ENCODE measurements around the gene TSC2. TPM values are rescaled to one million over a fixed set of nuclear protein-coding genes. Genes with fewer than 3 reads are reported as not detected.

Gene TSC2
- total and polyA plus RNA-seq, 3 experiments from 2014 or later = 46.4 to 86.3 (median 79.3) TPM

- H3K9me3 ChIP-seq (ENCODE audit: low read length) = no peaks in the 10 kb centered on the region
- ChIA-PET POLR2A (no interaction called here), CTCF (interaction anchor here (0.9 kb wide), 1 partner anchor 615 kb away, joined by 3 read pairs; no protein-coding TSS in a partner anchor)
- no peak for DNase-seq
- H3K27ac ChIP-seq (ENCODE audit: low read depth, low read length) = no peak overlapping the region
- H3K4me3 Mint-ChIP-seq = no peak overlapping the region
- peaks cover 0 to 70% (median 2%) of the 10 kb centered on the region in 3 donors for H3K36me3 Mint-ChIP-seq
- no peak overlapping the region for H3K27ac Mint-ChIP-seq
- H3K9me3 Mint-ChIP-seq = no peaks in the 10 kb centered on the region
- H3K27me3 ChIP-seq (ENCODE audit: insufficient read depth, low read length, poor library complexity, severe bottlenecking) = no peaks in the 10 kb centered on the region
- H3K4me1 Mint-ChIP-seq = peaks cover 0 to 3% (median 0%) of the 10 kb centered on the region in 3 donors
- no peaks in the 10 kb centered on the region for H3K4me1 ChIP-seq (ENCODE audit: insufficient read depth, low read length)
- H3K27me3 Mint-ChIP-seq = no peaks in the 10 kb centered on the region
- H3K36me3 ChIP-seq (ENCODE audit: insufficient read depth, low read length) = no peaks in the 10 kb centered on the region
- no peak overlapping the region for H3K4me3 ChIP-seq (ENCODE audit: low read length)
These were observed 37.9 kb downstream of the TSC2 start for GRCh38 chr16:2085669-2086068.

- Histone ChIP-seq H3K27me3 (ENCODE audit: insufficient read depth, low read length, poor library complexity, severe bottlenecking) (no peaks in the 10 kb centered on the region), H3K4me3 (ENCODE audit: low read length) (no peak overlapping the region), H3K27ac (ENCODE audit: low read depth, low read length) (no peak overlapping the region), H3K9me3 (ENCODE audit: low read length) (no peaks in the 10 kb centered on the region), H3K4me1 (ENCODE audit: insufficient read depth, low read length) (no peaks in the 10 kb centered on the region), H3K36me3 (ENCODE audit: insufficient read depth, low read length) (no peaks in the 10 kb centered on the region)
- Mint-ChIP-seq H3K36me3 (peaks cover 0 to 66% (median 2%) of the 10 kb centered on the region in 3 donors), H3K9me3 (no peaks in the 10 kb centered on the region), H3K27ac (no peak overlapping the region), H3K27me3 (no peaks in the 10 kb centered on the region), H3K4me1 (peaks cover 0 to 3% (median 0%) of the 10 kb centered on the region in 3 donors), H3K4me3 (no peak overlapping the region)
- DNase-seq = no peak
- ChIA-PET CTCF (interaction anchor here (0.9 kb wide), 1 partner anchor 615 kb away, joined by 3 read pairs; no protein-coding TSS in a partner anchor), POLR2A (no interaction called here)
These were observed 38.4 kb downstream of the TSC2 start for GRCh38 chr16:2086106-2086742.

- Histone ChIP-seq H3K4me3 (ENCODE audit: low read length) (no peak overlapping the region), H3K27me3 (ENCODE audit: insufficient read depth, low read length, poor library complexity, severe bottlenecking) (no peaks in the 10 kb centered on the region), H3K27ac (ENCODE audit: low read depth, low read length) (no peak overlapping the region), H3K36me3 (ENCODE audit: insufficient read depth, low read length) (no peaks in the 10 kb centered on the region), H3K9me3 (ENCODE audit: low read length) (no peaks in the 10 kb centered on the region), H3K4me1 (ENCODE audit: insufficient read depth, low read length) (no peaks in the 10 kb centered on the region)
- CTCF ChIA-PET = no interaction called here
- Mint-ChIP-seq H3K9me3 (no peaks in the 10 kb centered on the region), H3K4me3 (no peak overlapping the region), H3K27ac (peak overlapping the region in 1 of 8 donors; percentile 35), H3K27me3 (no peaks in the 10 kb centered on the region), H3K4me1 (peaks cover 0 to 3% (median 0%) of the 10 kb centered on the region in 3 donors), H3K36me3 (peaks cover 0 to 64% (median 2%) of the 10 kb centered on the region in 3 donors)
- POLR2A ChIA-PET = no interaction called here
- no peak for DNase-seq
These were observed 39.3 kb downstream of the TSC2 start for GRCh38 chr16:2086812-2087747.

- peaks cover 0 to 2% (median 0%) of the 10 kb centered on the region in 3 donors for H3K4me1 Mint-ChIP-seq
- Histone ChIP-seq H3K9me3 (ENCODE audit: low read length) (no peaks in the 10 kb centered on the region), H3K4me3 (ENCODE audit: low read length) (no peak overlapping the region), H3K27me3 (ENCODE audit: insufficient read depth, low read length, poor library complexity, severe bottlenecking) (no peaks in the 10 kb centered on the region), H3K36me3 (ENCODE audit: insufficient read depth, low read length) (no peaks in the 10 kb centered on the region), H3K4me1 (ENCODE audit: insufficient read depth, low read length) (no peaks in the 10 kb centered on the region), H3K27ac (ENCODE audit: low read depth, low read length) (no peak overlapping the region)
- peak overlapping the region in 2 of 8 donors; percentile 35 to 46 for H3K27ac Mint-ChIP-seq
- H3K9me3 Mint-ChIP-seq = no peaks in the 10 kb centered on the region
- no peak for DNase-seq
- H3K4me3 Mint-ChIP-seq = no peak overlapping the region
- peaks cover 0 to 65% (median 2%) of the 10 kb centered on the region in 3 donors for H3K36me3 Mint-ChIP-seq
- POLR2A ChIA-PET = no interaction called here
- H3K27me3 Mint-ChIP-seq = no peaks in the 10 kb centered on the region
- CTCF ChIA-PET = no interaction called here
These were observed 40.2 kb downstream of the TSC2 start for GRCh38 chr16:2087748-2088631.

- Mint-ChIP-seq H3K27me3 (no peaks in the 10 kb centered on the region), H3K27ac (peak overlapping the region in 2 of 8 donors; percentile 16 to 75), H3K36me3 (peaks cover 0 to 61% (median 2%) of the 10 kb centered on the region in 3 donors), H3K4me3 (no peak overlapping the region), H3K4me1 (no peaks in the 10 kb centered on the region), H3K9me3 (no peaks in the 10 kb centered on the region)
- DNase-seq = no peak
- Histone ChIP-seq H3K27ac (ENCODE audit: low read depth, low read length) (no peak overlapping the region), H3K27me3 (ENCODE audit: insufficient read depth, low read length, poor library complexity, severe bottlenecking) (no peaks in the 10 kb centered on the region), H3K36me3 (ENCODE audit: insufficient read depth, low read length) (no peaks in the 10 kb centered on the region), H3K9me3 (ENCODE audit: low read length) (no peaks in the 10 kb centered on the region), H3K4me1 (ENCODE audit: insufficient read depth, low read length) (no peaks in the 10 kb centered on the region), H3K4me3 (ENCODE audit: low read length) (no peak overlapping the region)
- CTCF ChIA-PET = no interaction called here
- POLR2A ChIA-PET = no interaction called here
These were observed 41.1 kb downstream of the TSC2 start for GRCh38 chr16:2088759-2089358.

GRCh38 chr16:2089706-2090480, 42.1 kb downstream of the TSC2 start:
- POLR2A ChIA-PET = interaction anchor here (0.5 kb wide), 1 partner anchor 51 kb away, joined by 4 read pairs; no protein-coding TSS in a partner anchor
- H3K9me3 ChIP-seq (ENCODE audit: low read length) = no peaks in the 10 kb centered on the region
- no peaks in the 10 kb centered on the region for H3K4me1 ChIP-seq (ENCODE audit: insufficient read depth, low read length)
- H3K36me3 ChIP-seq (ENCODE audit: insufficient read depth, low read length) = no peaks in the 10 kb centered on the region
- Mint-ChIP-seq H3K27me3 (no peaks in the 10 kb centered on the region), H3K4me1 (no peaks in the 10 kb centered on the region), H3K36me3 (peaks cover 0 to 65% (median 2%) of the 10 kb centered on the region in 3 donors), H3K9me3 (no peaks in the 10 kb centered on the region), H3K4me3 (no peak overlapping the region), H3K27ac (peak overlapping the region in 1 of 8 donors; percentile 85)
- H3K27me3 ChIP-seq (ENCODE audit: insufficient read depth, low read length, poor library complexity, severe bottlenecking) = no peaks in the 10 kb centered on the region
- H3K27ac ChIP-seq (ENCODE audit: low read depth, low read length) = no peak overlapping the region
- CTCF ChIA-PET = no interaction called here
- no peak overlapping the region for H3K4me3 ChIP-seq (ENCODE audit: low read length)
- no peak for DNase-seq

GRCh38 chr16:2090481-2090776, 42.6 kb downstream of the TSC2 start:
- CTCF ChIA-PET = no interaction called here

More at GRCh38 chr16:2090481-2090776, 42.6 kb downstream of the TSC2 start:
- DNase-seq = no peak
- Histone ChIP-seq H3K27ac (ENCODE audit: low read depth, low read length) (no peak overlapping the region), H3K4me3 (ENCODE audit: low read length) (no peak overlapping the region), H3K27me3 (ENCODE audit: insufficient read depth, low read length, poor library complexity, severe bottlenecking) (no peaks in the 10 kb centered on the region), H3K36me3 (ENCODE audit: insufficient read depth, low read length) (no peaks in the 10 kb centered on the region), H3K4me1 (ENCODE audit: insufficient read depth, low read length) (no peaks in the 10 kb centered on the region), H3K9me3 (ENCODE audit: low read length) (no peaks in the 10 kb centered on the region)
- H3K27me3 Mint-ChIP-seq = no peaks in the 10 kb centered on the region
- POLR2A ChIA-PET = interaction anchor here (0.5 kb wide), 1 partner anchor 51 kb away, joined by 4 read pairs; no protein-coding TSS in a partner anchor
- no peaks in the 10 kb centered on the region for H3K4me1 Mint-ChIP-seq
- H3K27ac Mint-ChIP-seq = no peak overlapping the region
- H3K4me3 Mint-ChIP-seq = peak overlapping the region in 1 of 7 donors; percentile 48
- H3K9me3 Mint-ChIP-seq = no peaks in the 10 kb centered on the region
- H3K36me3 Mint-ChIP-seq = peaks cover 0 to 64% (median 2%) of the 10 kb centered on the region in 3 donors

Data from CD8-positive, alpha-beta memory T cell (primary cell).